GM20000 (cell line): Measurements from ENCODE around the gene MT1H.
"Not testable (repeated sequence)": the region's sequence is repeated elsewhere in the genome, so short reads cannot be mapped to it uniquely, and the experiment has no call there.

Experiments used
- DNase-seq: peaks from one replicate; pipeline ENCODE4 v3.0.0; 2012; ENCODE audit warnings: low spot score
- CTCF ChIP-seq: IDR thresholded peaks from 2 replicates; pipeline ENCODE4 v1.5.1; 2012; ENCODE audit warnings: mild to moderate bottlenecking, control low read depth; ENCODE audit errors: extremely low read depth, missing control alignments

MT1H gene

DNA sequence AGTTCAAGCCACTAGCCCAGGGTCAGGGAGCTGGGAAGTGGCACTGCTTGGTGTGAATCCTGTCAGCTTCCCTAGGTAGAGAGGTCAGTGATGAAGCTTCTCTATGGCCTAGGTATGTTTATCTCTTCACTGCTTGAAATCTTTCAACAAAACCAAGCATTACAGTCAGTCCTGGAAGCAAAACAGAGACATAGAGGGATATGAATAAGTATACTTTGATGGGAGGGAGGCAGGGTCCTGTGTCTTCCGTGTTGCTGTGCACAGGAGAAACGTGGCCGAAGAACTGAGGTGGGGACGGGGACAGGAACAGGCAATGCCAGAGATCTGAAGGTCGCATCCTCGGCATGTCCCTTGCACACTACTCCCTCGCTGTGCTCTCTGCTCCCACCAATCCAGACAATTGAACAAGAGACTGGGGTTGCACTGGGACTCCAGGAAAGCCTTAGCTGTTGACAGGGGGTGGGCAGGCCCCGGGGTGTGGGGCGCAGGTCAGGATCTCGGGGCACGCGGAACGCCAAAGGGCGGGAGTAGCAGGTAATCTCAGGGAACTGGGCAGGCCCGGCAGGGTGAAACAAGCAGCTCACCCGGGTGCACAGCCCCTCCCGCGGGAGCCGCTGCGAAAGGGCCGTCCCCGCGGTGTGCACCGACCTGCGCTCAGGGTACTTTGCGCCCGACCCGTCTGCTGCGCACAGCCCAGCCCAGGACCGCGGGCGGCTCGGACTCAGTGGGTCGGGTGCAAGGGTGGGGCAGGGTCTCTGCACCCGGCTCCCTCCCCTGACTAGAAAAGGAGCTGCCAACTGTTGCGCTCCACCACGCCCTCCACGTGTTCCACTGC is at the start of gene MT1H:
MT1H (plus strand) TSS at position 810 of the 835 bp plus-strand sequence. CDS start 71 bp downstream, outside the sequence.
- no peak for TF ChIP-seq CTCF
- DNase-seq: no peak

DNA sequence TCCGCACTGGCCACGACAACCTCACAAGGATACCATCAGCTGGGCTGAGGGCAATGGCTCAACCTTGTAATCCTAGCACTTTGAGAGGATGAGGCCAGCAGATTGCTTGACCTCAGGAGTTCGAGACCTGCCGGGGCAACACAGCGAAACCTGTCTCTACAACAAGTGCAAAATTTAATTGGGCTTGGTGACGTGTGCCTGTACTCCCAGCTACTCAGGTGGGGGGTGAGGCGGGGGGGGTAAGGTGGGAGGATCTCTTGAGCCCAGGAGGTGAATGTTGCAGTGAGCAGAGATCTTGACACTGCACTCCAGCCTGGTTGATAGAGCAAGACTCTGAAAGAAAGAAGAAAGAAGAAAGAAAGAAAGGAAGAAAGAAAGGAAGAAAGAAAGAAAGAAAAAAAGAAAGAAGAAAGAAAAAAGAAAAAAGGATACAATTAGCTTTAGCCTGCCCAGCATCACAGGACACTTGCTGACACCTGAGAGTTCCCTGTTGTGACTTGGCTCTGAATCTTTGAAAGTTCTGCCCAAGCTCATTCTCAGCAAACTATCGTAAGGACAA is 49.2 kb upstream of the MT1H start:
- TF ChIP-seq CTCF: no peak
- DNase-seq: no peak

DNA sequence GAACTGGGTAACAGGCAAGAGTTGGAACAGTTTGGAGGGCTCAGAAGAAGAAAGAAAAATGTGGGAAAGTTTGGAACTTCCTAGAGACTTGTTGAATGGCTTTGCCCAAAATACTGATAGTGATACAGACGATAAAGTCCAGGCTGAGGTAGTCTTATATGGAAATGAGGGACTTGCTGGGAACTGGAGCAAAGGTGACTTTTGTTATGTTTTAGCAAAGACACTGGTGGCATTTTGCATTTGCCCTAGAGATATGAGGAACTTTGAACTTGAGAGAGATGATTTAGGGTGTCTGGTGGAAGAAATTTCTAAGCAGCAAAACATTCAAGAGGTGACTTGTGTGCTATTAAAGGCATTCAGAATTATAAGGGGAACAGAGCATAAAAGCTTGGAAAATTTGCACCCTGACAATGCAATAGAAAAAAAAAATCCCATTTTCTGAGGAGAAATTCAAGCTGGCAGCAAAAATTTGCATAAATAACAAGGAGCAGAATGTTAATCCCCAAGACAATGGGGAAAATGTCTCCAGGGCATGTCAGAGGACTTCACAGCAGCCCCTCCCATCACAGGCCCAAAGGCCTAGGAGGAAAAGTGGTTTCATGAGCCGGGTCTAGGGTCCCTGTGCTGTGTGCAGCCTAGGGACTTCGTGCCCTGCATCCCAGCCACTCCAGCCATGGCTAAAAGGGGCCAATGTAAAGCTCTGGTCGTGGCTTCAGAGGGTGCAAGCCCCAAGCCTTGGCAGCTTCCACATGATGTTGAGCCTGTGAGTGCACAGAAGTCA is 47.8 kb upstream of the MT1H start:
- DNase-seq: not testable (repeated sequence)

DNA sequence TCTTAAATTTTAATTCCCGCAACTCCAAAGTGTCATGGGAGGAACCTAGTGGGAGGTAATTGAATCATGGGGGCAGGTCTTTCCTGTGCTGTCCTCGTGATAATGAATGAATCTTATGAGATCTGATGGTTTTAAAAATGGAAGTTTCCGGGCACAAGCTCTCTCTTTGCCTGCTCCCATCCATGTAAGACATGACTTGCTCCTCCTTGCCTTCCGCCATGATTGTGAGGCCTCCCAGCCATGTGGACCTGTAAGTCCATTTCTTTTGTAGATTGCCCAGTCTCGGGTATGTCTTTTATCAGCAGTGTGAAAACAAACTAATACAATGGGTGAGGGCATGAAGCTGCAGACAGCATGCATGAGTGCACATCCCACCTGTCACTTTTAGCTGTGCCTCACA is 46.4 kb upstream of the MT1H start:
- not testable (repeated sequence) for DNase-seq

- no peak for TF ChIP-seq CTCF
- no peak for DNase-seq
Observed at GRCh38 chr16:56623637-56624036, 46.0 kb upstream of the MT1H start.

GRCh38 chr16:56625140-56625942 is 44.3 kb upstream of the MT1H start, which contains the start of gene MT1E:
TSS of gene MT1E (plus strand) at chr16:56625781. CDS start at chr16:56625852, 71 bp downstream.
- no peak for DNase-seq
- no peak for TF ChIP-seq CTCF

DNA sequence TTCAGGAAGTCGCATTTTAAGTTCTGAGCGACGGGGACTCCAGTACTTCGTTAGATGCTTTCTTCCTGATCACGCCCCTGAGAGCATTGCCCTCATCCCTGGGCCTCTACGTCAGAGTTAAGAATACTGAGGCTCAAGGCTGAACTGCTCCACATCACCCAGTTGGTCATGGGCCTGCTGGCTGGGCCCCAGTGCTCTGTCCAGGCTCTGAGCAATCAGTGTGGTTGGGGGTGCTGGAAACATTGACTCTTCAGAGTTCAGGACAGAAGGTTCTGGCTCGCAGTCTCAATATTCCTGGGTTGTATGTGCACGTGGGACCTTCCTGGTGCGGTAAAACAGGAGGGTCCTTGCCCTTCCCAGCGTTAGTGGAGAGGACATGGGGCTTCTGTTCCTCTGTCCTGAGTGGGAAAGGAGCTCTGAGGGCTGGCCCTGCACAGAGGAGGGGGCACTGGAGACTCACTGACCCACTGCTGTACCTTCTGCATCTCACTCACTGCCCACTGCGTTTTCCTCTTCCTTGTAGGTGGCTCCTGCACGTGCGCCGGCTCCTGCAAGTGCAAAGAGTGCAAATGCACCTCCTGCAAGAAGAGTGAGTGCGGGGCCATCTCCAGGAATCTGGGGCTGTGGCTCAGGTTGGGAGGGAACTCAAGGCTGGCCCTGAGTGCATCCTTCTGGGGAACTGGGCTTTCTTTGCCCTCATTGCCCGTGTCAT is 43.5 kb upstream of the MT1H start:
- no peak for TF ChIP-seq CTCF
- DNase-seq: no peak
